HUES48 (cell line): ENCODE results near the gene FZD7.
A peak's percentile ranks its signal among the peaks of the same experiment; 100 is the strongest.

Experiments used
- H3K27ac ChIP-seq: one replicate; pipeline ENCODE4 v1.7.0; 2013; ENCODE audit warnings: low read depth, low read length, inconsistent platforms
- H3K27me3 ChIP-seq: 2 replicates; pipeline ENCODE4 v1.6.1; 2013; ENCODE audit warnings: mild to moderate bottlenecking, low read length; ENCODE audit not compliant: control insufficient read depth, insufficient read depth
- H3K36me3 ChIP-seq: 2 replicates; pipeline ENCODE4 v1.6.1; 2013; ENCODE audit warnings: low read length; ENCODE audit not compliant: control insufficient read depth, insufficient read depth
- H3K4me1 ChIP-seq: 2 replicates; pipeline ENCODE4 v1.6.1; 2013; ENCODE audit warnings: mild to moderate bottlenecking, low read length; ENCODE audit not compliant: control insufficient read depth, insufficient read depth
- H3K4me3 ChIP-seq: 2 replicates; pipeline ENCODE4 v1.5.1; 2013; ENCODE audit warnings: mild to moderate bottlenecking, low read depth, low read length
- H3K9ac ChIP-seq: 2 replicates; pipeline ENCODE4 v1.6.1; 2013; ENCODE audit warnings: mild to moderate bottlenecking, low read depth, low read length, moderate library complexity
- H3K9me3 ChIP-seq: 2 replicates; pipeline ENCODE4 v1.6.1; 2013; ENCODE audit warnings: low read length; ENCODE audit not compliant: control insufficient read depth, insufficient read depth

Gene FZD7

DNA sequence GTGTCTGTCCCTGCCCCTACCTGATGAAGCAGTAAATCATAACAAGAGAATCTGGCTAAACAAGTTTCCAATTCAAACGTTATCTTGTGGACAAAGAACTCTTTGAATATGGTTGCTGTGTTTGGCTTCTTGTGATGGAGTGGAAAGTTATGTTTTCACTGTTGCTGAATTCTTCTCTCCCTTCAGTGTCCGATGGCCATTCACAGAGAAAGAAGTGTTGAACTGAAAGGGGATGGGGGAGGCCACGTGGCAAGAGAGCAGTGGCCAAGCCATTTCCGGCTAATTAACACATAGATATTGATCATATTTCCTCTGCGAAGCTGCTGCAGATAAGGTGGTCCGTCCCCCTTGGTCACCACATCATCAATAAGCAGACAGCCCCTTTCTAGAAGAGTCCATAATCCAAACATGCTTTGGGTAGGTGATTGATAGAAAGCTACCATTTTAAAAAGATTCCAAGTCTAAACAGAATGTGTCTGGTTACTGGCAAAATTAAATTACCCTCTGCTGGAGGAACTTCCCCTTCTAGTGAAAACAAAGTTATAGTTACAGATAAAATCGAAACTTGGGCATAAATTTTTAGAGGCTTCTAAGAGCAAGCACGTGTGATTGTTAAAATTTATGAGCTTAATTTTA is 36.9 kb upstream of the FZD7 start:
- Histone ChIP-seq H3K36me3 (no peaks in the 10 kb centered on the region), H3K9me3 (no peaks in the 10 kb centered on the region), H3K27me3 (no peaks in the 10 kb centered on the region), H3K9ac (peak overlapping the region; percentile 40; the same call in 1 of the 2 replicates), H3K4me3 (0 out of 2 replicates have a peak overlapping the region, but pooled peaks have one; percentile 22), H3K27ac (peak overlapping the region; percentile 88), H3K4me1 (peaks cover 39% of the 10 kb centered on the region)

DNA sequence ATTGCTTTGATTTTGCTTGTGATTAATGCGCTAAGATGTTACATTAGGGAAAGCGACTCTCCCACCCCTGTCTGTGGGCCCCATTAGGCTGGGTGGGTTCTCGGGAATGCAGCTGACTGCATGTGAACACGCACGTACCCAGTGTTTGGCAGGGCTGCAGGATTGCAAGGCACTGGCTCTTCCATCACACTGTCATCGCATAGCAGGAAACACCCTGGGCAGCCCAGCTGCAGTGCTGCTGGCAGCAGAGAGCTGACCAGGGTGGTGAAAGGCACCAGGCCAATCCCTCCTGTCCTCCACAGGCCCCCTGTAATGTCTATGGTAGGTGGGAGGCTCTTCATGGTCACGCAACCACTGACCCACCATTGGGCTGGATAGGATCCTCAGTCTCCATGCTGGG is 34.4 kb upstream of the FZD7 start:
- peaks cover 30% of the 10 kb centered on the region for H3K4me1 ChIP-seq

DNA sequence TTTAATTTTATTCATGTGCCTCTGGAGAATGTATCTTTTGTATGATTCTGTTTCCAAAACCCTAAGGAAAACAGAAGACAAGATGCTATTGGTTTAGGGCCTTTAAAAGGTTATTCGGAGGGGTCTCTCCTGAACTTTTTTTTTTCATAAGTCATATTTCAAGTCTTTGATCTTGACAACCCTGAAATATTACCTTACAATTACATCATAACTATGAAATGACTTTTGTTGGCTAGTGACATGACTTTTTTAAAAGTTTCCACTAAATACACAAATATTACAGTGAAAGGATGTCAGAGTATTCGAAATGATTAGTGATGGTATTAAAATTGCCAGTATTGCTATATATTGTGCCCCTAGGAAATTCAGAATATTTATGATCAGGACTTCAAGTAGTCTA is 31.8 kb upstream of the FZD7 start:
- Histone ChIP-seq H3K27me3 (no peaks in the 10 kb centered on the region), H3K9ac (no peak overlapping the region), H3K27ac (no peak overlapping the region), H3K36me3 (no peaks in the 10 kb centered on the region), H3K4me3 (no peak overlapping the region), H3K9me3 (no peaks in the 10 kb centered on the region), H3K4me1 (peaks cover 12% of the 10 kb centered on the region)

More for the DNA sequence above, 34.4 kb upstream of the FZD7 start:
- H3K4me3 ChIP-seq, result no peak overlapping the region
- H3K27me3 ChIP-seq, result no peaks in the 10 kb centered on the region
- H3K9ac ChIP-seq, result no peak overlapping the region
- H3K27ac ChIP-seq, result no peak overlapping the region
- no peaks in the 10 kb centered on the region for H3K36me3 ChIP-seq
- H3K9me3 ChIP-seq, result no peaks in the 10 kb centered on the region

DNA sequence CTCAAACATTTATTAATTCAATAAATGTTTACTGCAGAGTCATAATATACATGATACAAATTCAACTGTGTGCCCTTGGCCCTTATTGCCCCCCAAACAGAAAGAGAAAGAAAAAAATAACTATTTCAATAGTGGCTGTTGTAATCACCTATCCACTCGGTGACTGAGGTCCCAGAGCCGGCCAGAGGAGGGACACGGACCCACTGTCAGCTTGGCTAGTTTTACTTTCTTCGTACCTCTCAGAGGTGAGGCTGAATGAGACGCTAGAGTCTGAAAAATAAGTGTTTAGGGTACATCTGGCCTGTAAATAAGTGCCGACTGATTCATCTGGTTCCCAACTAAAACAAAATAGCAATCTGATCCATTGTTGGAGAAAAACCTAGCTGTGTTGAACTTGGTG is 31.3 kb upstream of the FZD7 start:
- Histone ChIP-seq H3K9me3 (no peaks in the 10 kb centered on the region), H3K9ac (no peak overlapping the region), H3K27me3 (no peaks in the 10 kb centered on the region), H3K36me3 (no peaks in the 10 kb centered on the region), H3K27ac (no peak overlapping the region), H3K4me1 (peaks cover 6% of the 10 kb centered on the region), H3K4me3 (no peak overlapping the region)

DNA sequence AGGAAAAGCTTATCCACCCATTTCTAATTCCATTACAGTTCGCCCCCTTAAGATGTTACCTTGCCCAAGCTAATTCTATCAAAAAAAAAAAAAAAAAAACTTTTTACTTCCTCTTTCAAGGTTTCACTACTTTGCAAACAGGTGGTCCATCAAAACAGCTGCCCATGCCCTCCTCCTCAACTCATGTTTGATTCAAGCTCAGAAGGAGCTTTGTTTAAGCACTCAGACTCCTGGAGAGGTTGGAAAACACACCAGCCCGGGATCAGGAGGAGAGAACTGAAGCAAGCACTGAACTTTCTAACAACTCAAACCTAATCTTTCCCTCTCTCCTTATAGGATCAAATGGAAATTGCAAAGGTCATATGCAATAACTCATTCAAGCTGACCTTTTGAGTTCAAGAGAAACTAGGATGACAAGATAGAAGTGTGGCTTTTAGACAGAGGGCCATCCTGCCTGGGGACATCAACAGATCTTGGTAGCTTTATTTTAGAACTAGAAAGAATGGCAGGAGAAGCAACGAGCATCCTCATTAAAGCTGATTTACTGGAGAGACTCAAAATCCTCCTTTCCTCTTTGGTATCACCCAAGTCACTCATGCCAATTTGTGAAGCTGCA is 28.3 kb upstream of the FZD7 start:
- Histone ChIP-seq H3K9ac (no peak overlapping the region), H3K4me1 (peaks cover 6% of the 10 kb centered on the region; the same call in 1 of the 2 replicates), H3K4me3 (no peak overlapping the region), H3K27ac (no peak overlapping the region), H3K27me3 (no peaks in the 10 kb centered on the region), H3K9me3 (no peaks in the 10 kb centered on the region), H3K36me3 (no peaks in the 10 kb centered on the region)

DNA sequence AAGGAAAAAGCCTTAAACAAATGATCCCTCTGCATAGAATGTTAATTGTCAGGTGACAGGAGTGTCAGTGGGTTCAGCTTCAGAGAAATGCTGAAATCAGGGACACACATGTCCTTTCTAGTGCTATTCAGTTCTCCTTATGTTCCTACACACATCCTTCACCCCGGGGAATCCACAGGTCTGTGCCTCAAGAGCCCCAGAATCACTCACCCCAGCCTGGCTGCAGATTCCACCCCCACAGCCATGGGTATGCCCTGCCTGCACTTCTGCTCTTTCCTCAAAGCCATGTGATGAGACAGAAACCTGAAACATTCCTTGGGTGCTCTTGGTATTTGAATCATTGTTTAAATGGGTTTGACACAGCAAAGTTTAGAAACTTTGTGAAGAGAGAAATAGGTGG is 27.4 kb upstream of the FZD7 start:
- Histone ChIP-seq H3K27ac (no peak overlapping the region), H3K4me3 (no peak overlapping the region), H3K9ac (no peak overlapping the region), H3K9me3 (no peaks in the 10 kb centered on the region), H3K4me1 (peaks cover 6% of the 10 kb centered on the region; the same call in 1 of the 2 replicates), H3K36me3 (no peaks in the 10 kb centered on the region), H3K27me3 (no peaks in the 10 kb centered on the region)

DNA sequence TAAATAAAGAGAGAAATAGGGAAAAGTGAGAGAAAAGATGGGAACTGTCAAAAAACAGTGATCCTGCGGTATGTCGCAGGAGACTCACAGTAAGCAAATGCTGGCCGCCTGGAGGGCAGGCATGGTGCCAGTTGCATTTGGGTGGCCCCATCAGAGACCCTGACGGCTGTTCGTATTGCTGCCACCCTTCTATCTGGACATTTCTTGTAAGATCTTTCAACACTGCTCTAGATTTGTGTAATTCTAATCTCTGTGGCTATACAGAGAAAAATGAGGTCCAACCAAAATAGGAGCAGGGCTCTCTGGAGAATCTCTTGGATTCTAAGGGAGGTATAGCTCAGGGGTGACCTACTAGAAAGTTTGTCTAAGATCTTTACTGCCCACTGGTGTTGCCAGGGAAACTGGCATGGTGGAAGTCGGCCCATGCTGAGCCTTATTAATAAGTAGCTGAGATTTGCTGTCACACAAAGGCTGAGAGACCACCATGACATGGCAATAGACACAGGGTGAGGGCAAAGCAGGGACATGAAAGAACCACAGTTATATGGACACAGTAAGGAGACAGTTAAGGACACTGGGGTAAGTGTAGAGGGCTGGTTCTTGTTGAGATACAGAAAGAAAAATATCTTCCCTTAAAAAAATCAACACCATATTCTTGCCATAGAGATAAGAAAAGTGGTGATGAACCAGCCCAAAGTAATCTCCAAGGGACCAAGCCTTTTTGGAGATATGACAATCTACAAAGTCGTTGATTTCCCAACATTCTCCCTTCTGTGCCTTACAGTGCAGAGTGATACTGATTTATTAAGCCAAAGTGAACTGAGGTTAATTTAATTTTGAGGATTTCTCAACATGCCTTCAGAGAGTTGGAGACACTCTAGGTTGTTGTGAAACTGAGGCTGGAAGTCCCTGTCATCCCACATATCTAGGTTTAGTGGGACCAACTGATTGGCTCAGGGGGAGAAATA is 26.4 kb upstream of the FZD7 start:
- Histone ChIP-seq H3K36me3 (no peaks in the 10 kb centered on the region), H3K9me3 (no peaks in the 10 kb centered on the region), H3K4me1 (peaks cover 6% of the 10 kb centered on the region; the same call in 1 of the 2 replicates), H3K27me3 (no peaks in the 10 kb centered on the region), H3K9ac (no peak overlapping the region), H3K27ac (no peak overlapping the region), H3K4me3 (no peak overlapping the region)

DNA sequence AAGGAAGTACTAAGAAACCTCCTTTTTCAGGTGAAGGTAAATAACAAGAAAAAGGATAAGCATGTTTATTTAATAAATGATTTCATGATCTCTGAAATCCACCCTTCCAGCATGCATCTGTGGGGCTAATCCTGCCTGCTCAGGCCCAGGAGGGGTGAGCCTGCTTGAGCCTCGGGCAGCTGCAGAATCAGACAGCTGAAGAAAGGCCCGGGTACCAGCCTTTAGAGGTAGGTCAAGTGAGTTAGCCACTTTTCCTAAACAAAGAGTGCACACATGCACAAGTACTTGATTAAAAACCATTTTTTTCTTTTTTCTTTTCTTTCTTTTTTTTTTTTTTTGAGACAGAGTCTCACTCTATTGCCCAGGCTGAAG is 25.7 kb upstream of the FZD7 start:
- Histone ChIP-seq H3K4me3 (no peak overlapping the region), H3K27me3 (no peaks in the 10 kb centered on the region), H3K36me3 (no peaks in the 10 kb centered on the region), H3K4me1 (peaks cover 6% of the 10 kb centered on the region; the same call in 1 of the 2 replicates), H3K9ac (no peak overlapping the region), H3K27ac (no peak overlapping the region), H3K9me3 (no peaks in the 10 kb centered on the region)

DNA sequence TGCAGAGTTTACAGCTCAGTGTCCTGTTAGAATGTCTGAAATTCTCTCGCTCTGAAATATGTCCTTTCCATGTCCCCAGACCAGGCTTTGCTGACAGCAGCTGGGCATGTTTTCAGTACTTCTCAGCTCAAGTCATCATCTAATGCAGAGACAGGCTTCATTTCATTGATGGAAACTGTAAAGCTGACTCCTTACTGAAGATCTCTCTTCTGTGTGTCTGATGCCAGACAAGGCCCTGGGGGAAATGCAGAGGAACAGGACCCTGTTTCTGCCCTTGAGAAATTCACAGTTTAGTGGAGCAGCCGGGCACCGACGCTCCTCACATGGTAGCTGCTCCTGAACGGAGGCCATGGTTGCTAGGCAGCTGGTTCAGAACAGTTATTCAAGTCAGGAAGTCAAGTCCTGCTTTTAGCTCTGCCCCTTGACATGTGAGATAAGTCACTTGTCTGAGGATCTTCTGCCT is 24.6 kb upstream of the FZD7 start:
- H3K4me3 ChIP-seq, result no peak overlapping the region
- H3K4me1 ChIP-seq, result peaks cover 6% of the 10 kb centered on the region; the same call in 1 of the 2 replicates
- H3K27me3 ChIP-seq, result no peaks in the 10 kb centered on the region
- no peak overlapping the region for H3K27ac ChIP-seq
- H3K9me3 ChIP-seq, result no peaks in the 10 kb centered on the region
- H3K9ac ChIP-seq, result no peak overlapping the region
- no peaks in the 10 kb centered on the region for H3K36me3 ChIP-seq

DNA sequence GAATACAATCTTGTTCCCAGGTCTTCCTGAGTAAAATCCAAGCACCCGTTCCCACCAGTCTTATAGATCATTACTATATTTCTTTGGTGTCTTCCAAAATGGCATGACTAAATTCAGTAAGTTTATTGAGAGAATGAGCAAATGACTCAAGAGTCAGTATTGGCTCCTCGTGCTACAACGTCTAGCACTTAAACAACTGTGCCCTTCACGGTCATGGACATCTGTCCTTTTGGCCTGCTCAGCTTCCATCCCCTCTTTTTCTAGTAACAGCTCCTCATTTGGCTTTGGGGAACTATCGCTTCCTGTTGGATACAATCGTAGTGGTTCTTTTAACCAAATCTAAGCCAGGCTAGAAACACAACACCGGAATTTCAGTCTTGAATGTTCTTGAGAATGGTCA is 24.1 kb upstream of the FZD7 start:
- no peak overlapping the region for H3K27ac ChIP-seq
- no peak overlapping the region for H3K9ac ChIP-seq
- no peaks in the 10 kb centered on the region for H3K9me3 ChIP-seq
- no peaks in the 10 kb centered on the region for H3K36me3 ChIP-seq
- no peaks in the 10 kb centered on the region for H3K27me3 ChIP-seq
- no peak overlapping the region for H3K4me3 ChIP-seq
- peaks cover 6% of the 10 kb centered on the region; the same call in 1 of the 2 replicates for H3K4me1 ChIP-seq
